ENCODE data around the gene CHRM4.

- TF ChIP-seq RAD21 (IDR thresholded peaks at IDR 0.05; ENCODE audit: low read depth), result no peak
- no peak for TF ChIP-seq NFIC (IDR thresholded peaks at IDR 0.05)
- no peak for TF ChIP-seq MAX (IDR thresholded peaks at IDR 0.05)
- TF ChIP-seq USF1 (IDR thresholded peaks at IDR 0.05), result no peak
- no peak for TF ChIP-seq ZBTB7A (IDR thresholded peaks at IDR 0.05; ENCODE audit: low read depth)
- TF ChIP-seq EP300 (IDR thresholded peaks at IDR 0.05; ENCODE audit: borderline replicate concordance), result no peak
- no peak for TF ChIP-seq REST (IDR thresholded peaks at IDR 0.05; ENCODE audit: low read depth)
- no peak for TF ChIP-seq TAF1 (IDR thresholded peaks at IDR 0.05; ENCODE audit: low read depth)
- TF ChIP-seq YY1 (IDR thresholded peaks at IDR 0.05; ENCODE audit: low read depth), result no peak
- TF ChIP-seq CEBPB (IDR thresholded peaks at IDR 0.05), result no peak
Observed at GRCh38 chr11:46377831-46378230, 13.7 kb downstream of the CHRM4 start.
